ENCODE measurements around the gene AHDC1. TPM values are rescaled to one million over a fixed set of nuclear protein-coding genes. Genes with fewer than 3 reads are reported as not detected.

The AHDC1 gene
- total and polyA plus RNA-seq, 9 of the 15 experiments (the other 6 are each of a cell fraction or from before 2014, with no cell fraction given), result 0.21 to 36.4 (median 4.7) TPM

GRCh38 chr1:27487966-27488884 is 115.7 kb downstream of the AHDC1 start (continued):
- TF ChIP-seq, protein P1, sequence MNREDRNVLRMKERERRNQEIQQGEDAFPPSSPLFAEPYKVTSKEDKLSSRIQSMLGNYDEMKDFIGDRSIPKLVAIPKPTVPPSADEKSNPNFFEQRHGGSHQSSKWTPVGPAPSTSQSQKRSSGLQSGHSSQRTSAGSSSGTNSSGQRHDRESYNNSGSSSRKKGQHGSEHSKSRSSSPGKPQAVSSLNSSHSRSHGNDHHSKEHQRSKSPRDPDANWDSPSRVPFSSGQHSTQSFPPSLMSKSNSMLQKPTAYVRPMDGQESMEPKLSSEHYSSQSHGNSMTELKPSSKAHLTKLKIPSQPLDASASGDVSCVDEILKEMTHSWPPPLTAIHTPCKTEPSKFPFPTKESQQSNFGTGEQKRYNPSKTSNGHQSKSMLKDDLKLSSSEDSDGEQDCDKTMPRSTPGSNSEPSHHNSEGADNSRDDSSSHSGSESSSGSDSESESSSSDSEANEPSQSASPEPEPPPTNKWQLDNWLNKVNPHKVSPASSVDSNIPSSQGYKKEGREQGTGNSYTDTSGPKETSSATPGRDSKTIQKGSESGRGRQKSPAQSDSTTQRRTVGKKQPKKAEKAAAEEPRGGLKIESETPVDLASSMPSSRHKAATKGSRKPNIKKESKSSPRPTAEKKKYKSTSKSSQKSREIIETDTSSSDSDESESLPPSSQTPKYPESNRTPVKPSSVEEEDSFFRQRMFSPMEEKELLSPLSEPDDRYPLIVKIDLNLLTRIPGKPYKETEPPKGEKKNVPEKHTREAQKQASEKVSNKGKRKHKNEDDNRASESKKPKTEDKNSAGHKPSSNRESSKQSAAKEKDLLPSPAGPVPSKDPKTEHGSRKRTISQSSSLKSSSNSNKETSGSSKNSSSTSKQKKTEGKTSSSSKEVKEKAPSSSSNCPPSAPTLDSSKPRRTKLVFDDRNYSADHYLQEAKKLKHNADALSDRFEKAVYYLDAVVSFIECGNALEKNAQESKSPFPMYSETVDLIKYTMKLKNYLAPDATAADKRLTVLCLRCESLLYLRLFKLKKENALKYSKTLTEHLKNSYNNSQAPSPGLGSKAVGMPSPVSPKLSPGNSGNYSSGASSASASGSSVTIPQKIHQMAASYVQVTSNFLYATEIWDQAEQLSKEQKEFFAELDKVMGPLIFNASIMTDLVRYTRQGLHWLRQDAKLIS (CRISPR knock-in tag; IDR thresholded peaks at IDR 0.05), result peak; percentile 67; the same call in 1 of the 2 replicates
- TF ChIP-seq CHD4 (IDR thresholded peaks at IDR 0.05; ENCODE audit: insufficient read depth, insufficient replicate concordance, low read depth, low read length, poor library complexity, severe bottlenecking) (peak; percentile 18), RCOR1 (IDR thresholded peaks at IDR 0.05; ENCODE audit: borderline replicate concordance in 1 of 2, low read depth in 2 of 2, low read length in 2 of 2) (peak in 1 of 2 experiments; percentile 14; a peak in 1 of 4 replicates), NR2C2 (CRISPR knock-in tag; IDR thresholded peaks at IDR 0.05) (no peak), NR2C2 (tag; IDR thresholded peaks at IDR 0.05) (peak; percentile 69; the same call in 1 of the 2 replicates), EGR1 (conservative IDR thresholded peaks at IDR 0.05) (peak; percentile 21; the same call in 1 of the 2 replicates), ZFP36 (IDR thresholded peaks at IDR 0.05; ENCODE audit: low read depth, low read length, partially characterized antibody) (peak; percentile 73), IRF9 (tag; IDR thresholded peaks at IDR 0.05) (no peak), SIN3A (IDR thresholded peaks at IDR 0.05; ENCODE audit: borderline replicate concordance in 2 of 2, control insufficient read depth in 1 of 2, low read depth in 2 of 2, low read length in 2 of 2) (peak in 1 of 2 experiments; percentile 54; a peak in 1 of 4 replicates), KAT8 (IDR thresholded peaks at IDR 0.05; ENCODE audit: low read depth) (no peak), JUND (IDR thresholded peaks at IDR 0.05; ENCODE audit: borderline replicate concordance, low read depth, low read length) (no peak), JUND (tag; IDR thresholded peaks at IDR 0.05; ENCODE audit: borderline replicate concordance, low read depth, low read length) (no peak)
- TF ChIP-seq, protein P2, sequence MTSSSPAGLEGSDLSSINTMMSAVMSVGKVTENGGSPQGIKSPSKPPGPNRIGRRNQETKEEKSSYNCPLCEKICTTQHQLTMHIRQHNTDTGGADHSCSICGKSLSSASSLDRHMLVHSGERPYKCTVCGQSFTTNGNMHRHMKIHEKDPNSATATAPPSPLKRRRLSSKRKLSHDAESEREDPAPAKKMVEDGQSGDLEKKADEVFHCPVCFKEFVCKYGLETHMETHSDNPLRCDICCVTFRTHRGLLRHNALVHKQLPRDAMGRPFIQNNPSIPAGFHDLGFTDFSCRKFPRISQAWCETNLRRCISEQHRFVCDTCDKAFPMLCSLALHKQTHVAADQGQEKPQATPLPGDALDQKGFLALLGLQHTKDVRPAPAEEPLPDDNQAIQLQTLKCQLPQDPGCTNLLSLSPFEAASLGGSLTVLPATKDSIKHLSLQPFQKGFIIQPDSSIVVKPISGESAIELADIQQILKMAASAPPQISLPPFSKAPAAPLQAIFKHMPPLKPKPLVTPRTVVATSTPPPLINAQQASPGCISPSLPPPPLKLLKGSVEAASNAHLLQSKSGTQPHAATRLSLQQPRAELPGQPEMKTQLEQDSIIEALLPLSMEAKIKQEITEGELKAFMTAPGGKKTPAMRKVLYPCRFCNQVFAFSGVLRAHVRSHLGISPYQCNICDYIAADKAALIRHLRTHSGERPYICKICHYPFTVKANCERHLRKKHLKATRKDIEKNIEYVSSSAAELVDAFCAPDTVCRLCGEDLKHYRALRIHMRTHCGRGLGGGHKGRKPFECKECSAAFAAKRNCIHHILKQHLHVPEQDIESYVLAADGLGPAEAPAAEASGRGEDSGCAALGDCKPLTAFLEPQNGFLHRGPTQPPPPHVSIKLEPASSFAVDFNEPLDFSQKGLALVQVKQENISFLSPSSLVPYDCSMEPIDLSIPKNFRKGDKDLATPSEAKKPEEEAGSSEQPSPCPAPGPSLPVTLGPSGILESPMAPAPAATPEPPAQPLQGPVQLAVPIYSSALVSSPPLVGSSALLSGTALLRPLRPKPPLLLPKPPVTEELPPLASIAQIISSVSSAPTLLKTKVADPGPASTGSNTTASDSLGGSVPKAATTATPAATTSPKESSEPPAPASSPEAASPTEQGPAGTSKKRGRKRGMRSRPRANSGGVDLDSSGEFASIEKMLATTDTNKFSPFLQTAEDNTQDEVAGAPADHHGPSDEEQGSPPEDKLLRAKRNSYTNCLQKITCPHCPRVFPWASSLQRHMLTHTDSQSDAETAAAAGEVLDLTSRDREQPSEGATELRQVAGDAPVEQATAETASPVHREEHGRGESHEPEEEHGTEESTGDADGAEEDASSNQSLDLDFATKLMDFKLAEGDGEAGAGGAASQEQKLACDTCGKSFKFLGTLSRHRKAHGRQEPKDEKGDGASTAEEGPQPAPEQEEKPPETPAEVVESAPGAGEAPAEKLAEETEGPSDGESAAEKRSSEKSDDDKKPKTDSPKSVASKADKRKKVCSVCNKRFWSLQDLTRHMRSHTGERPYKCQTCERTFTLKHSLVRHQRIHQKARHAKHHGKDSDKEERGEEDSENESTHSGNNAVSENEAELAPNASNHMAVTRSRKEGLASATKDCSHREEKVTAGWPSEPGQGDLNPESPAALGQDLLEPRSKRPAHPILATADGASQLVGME (CRISPR knock-in tag; IDR thresholded peaks at IDR 0.05), result no peak

Data from K562 (cell line).